ENCODE measurements around the gene SH3RF3. TPM values are rescaled to one million over a fixed set of nuclear protein-coding genes. Genes with fewer than 3 reads are reported as not detected.

SH3RF3 gene
- total RNA-seq, 1 donor from 2014 or later = 1.7 TPM

GRCh38 chr2:109476641-109477441, 347.8 kb downstream of the SH3RF3 start:
- Mint-ChIP-seq H3K4me3 (ENCODE audit: unreplicated experiment) (no peak overlapping the region), H3K27ac (ENCODE audit: unreplicated experiment) (no peak overlapping the region), H3K9me3 (ENCODE audit: unreplicated experiment) (peaks cover 6% of the 10 kb centered on the region), H3K4me1 (ENCODE audit: low read depth, unreplicated experiment) (peaks cover 15% of the 10 kb centered on the region), H3K27me3 (ENCODE audit: unreplicated experiment) (peaks cover 4% of the 10 kb centered on the region), H3K36me3 (ENCODE audit: unreplicated experiment) (no peaks in the 10 kb centered on the region)
- DNase-seq = no peak
- TF ChIP-seq CTCF (IDR thresholded peaks at IDR 0.05; ENCODE audit: partially characterized antibody, unreplicated experiment) = no peak

GRCh38 chr2:109478906-109479493, 350.0 kb downstream of the SH3RF3 start:
- Mint-ChIP-seq H3K4me3 (ENCODE audit: unreplicated experiment) (no peak overlapping the region), H3K4me1 (ENCODE audit: low read depth, unreplicated experiment) (peaks cover 29% of the 10 kb centered on the region), H3K36me3 (ENCODE audit: unreplicated experiment) (no peaks in the 10 kb centered on the region), H3K27ac (ENCODE audit: unreplicated experiment) (no peak overlapping the region), H3K9me3 (ENCODE audit: unreplicated experiment) (peaks cover 6% of the 10 kb centered on the region), H3K27me3 (ENCODE audit: unreplicated experiment) (peaks cover 4% of the 10 kb centered on the region)
- no peak for DNase-seq
- TF ChIP-seq CTCF (IDR thresholded peaks at IDR 0.05; ENCODE audit: partially characterized antibody, unreplicated experiment) = no peak

GRCh38 chr2:109479804-109480203, 350.8 kb downstream of the SH3RF3 start:
- Mint-ChIP-seq H3K27me3 (ENCODE audit: unreplicated experiment) (peaks cover 4% of the 10 kb centered on the region), H3K36me3 (ENCODE audit: unreplicated experiment) (no peaks in the 10 kb centered on the region), H3K27ac (ENCODE audit: unreplicated experiment) (no peak overlapping the region), H3K4me3 (ENCODE audit: unreplicated experiment) (no peak overlapping the region), H3K9me3 (ENCODE audit: unreplicated experiment) (peaks cover 6% of the 10 kb centered on the region), H3K4me1 (ENCODE audit: low read depth, unreplicated experiment) (peaks cover 26% of the 10 kb centered on the region)
- no peak for DNase-seq
- no peak for TF ChIP-seq CTCF (IDR thresholded peaks at IDR 0.05; ENCODE audit: partially characterized antibody, unreplicated experiment)

GRCh38 chr2:109480486-109481195, 351.6 kb downstream of the SH3RF3 start:
- TF ChIP-seq CTCF (IDR thresholded peaks at IDR 0.05; ENCODE audit: partially characterized antibody, unreplicated experiment) = no peak
- DNase-seq = no peak
- Mint-ChIP-seq H3K4me3 (ENCODE audit: unreplicated experiment) (no peak overlapping the region), H3K9me3 (ENCODE audit: unreplicated experiment) (peaks cover 6% of the 10 kb centered on the region), H3K4me1 (ENCODE audit: low read depth, unreplicated experiment) (peaks cover 28% of the 10 kb centered on the region), H3K27ac (ENCODE audit: unreplicated experiment) (no peak overlapping the region), H3K27me3 (ENCODE audit: unreplicated experiment) (peaks cover 3% of the 10 kb centered on the region), H3K36me3 (ENCODE audit: unreplicated experiment) (no peaks in the 10 kb centered on the region)

Measured in glutamatergic neuron (in vitro differentiated cells).